Activated CD8-positive, alpha-beta memory T cell treated with anti-CD3 and anti-CD28 coated beads for 24 hours (primary cell): ENCODE data around the gene LRRC51.
"Not testable (repeated sequence)": the region's sequence is repeated elsewhere in the genome, so short reads cannot be mapped to it uniquely, and the experiment has no call there.

Experiments used
- DNase-seq: peaks from one replicate; pipeline ENCODE4 v3.0.0-alpha.2; 2020

The LRRC51 gene

DNA sequence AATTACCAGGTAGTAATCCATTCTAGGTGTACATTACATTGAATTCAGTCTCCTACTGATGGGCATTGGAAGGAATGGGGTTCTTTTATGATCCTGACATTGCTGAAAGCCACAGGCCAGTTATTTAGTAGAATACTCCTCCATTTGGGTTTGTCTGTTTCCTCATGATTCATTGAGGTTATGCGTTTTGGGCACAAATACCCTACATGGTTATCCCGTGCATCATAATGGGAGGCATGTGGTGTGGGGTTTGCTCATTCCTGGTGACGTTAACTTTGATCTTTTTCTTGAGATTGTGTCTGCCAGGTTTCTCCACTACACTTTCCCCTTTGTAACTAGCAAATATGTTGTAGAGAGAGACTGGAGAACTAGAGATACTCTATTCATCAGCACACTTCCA lies 60.4 kb downstream of the LRRC51 start:
- no peak for DNase-seq

DNA sequence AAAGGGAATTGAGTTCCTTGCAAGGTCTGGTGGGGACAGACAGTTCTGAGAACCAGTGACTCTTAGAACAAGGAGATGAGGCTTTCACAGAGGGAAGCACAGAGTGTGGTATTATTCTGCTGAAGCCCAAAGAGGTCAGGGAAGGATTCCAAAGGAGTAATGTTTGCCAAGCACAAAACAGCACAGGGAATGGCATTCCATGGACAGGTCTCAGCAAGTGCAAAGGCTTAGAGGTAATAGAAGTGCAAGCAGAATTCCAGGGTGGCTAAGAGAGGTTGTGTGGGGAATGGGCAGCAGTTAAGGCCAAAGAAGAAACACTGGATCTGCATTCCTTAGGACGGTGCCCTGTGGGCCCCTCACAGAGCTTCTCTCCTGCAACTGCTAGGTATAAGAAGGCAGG lies 61.4 kb downstream of the LRRC51 start:
- not testable (repeated sequence) for DNase-seq

DNA sequence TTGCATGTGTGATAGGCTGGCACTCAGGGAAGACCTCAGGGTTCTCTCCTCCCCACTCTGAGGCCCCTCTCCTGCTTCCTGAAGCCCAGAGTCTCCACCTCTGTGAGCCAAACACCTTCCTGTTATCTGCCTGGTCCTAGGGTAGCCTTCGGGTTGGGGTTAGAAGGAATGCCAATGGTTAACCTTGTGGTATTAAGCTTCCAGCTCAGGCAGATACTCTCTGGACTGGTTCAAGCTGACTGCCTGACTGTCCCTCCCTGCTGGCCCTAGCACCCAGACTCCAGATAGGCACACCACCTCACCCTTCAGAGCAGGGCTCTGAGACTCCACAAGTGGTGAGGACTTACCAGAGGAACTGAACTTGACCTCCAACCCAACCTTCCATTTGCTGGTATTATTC lies 61.9 kb downstream of the LRRC51 start:
- not testable (repeated sequence) for DNase-seq

DNA sequence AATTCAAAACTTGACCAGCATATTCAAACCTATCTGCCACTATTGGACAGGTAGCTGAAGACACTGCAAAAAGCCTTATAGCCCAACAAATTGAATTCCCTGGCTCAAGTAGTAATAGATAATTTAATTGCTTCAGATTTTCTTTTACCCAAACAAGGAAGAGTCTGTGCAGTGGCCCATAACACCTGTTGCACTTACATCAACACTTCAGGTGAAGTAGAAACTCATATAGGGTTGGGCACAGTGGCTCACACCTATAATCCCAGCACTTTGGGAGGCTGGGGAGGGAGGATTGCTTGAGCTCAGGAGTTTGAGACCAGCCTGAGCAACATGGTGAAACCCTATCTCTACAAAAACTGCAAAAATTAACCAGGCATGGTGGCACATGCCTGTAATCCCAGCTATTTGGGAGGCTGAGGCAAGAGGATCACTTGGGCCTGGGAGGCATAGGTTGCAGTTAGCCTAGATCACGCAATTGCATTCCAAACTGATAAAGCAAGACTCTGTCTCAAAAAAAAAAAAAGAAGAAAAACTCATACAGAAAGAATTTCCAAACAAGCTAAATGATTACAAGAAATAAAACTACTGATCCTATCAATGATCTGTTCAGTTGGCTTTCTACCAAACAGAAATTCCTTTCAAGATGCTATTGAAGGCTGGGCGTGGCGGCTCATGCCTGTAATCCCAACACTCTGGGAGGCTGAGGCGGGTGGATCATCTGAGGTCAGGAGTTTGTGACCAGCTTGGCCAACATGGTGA lies 64.3 kb downstream of the LRRC51 start:
- no peak for DNase-seq
